Cardiac fibroblast (primary cell): ENCODE measurements around the gene BMP2.

ENCODE experiments used
- DNase-seq, 2 donors: peaks; one replicate each; pipeline versions ENCODE4 v3.0.0 to v3.0.0-alpha.2; 2010; ENCODE audit warnings: low read depth in 2 of 2
- H3K4me3 ChIP-seq, 2 donors: replicated peaks in 1 of 2; 1 replicate in 1 of 2; 2 replicates in 1 of 2; pipeline ENCODE4 v1.5.1; 2011; ENCODE audit warnings: low read depth in 2 of 2, low read length in 2 of 2, mild to moderate bottlenecking in 2 of 2, moderate library complexity in 1 of 2
- TF ChIP-seq, protein P1 (sequence below): IDR thresholded peaks from one replicate; pipeline ENCODE4 v1.5.1; 2011; ENCODE audit warnings: low read depth, mild to moderate bottlenecking, low read length, inconsistent platforms

Gene BMP2

DNA sequence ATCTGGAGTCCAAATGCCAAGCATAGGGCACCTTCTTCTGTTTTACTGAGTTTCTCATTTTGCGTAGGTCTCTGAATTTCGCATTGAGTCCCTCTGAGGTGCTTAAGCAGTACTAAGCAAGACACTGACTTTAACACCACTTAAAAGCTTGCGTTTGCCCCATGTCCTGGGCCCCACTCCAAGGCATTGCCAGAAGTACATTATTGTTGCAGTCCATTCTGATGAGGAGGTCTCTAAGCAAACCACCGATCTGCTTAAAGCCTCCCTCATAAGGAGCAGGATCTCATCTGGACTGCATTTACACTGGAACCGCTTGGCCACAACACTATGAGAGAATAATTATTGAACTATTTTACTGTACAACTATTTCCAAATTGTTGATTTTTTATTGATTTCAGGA is 16.3 kb downstream of the BMP2 start:
- peak in 1 of 2 donors; percentile 17 for DNase-seq
- H3K4me3 ChIP-seq: no peak overlapping the region
- TF ChIP-seq, protein P1, sequence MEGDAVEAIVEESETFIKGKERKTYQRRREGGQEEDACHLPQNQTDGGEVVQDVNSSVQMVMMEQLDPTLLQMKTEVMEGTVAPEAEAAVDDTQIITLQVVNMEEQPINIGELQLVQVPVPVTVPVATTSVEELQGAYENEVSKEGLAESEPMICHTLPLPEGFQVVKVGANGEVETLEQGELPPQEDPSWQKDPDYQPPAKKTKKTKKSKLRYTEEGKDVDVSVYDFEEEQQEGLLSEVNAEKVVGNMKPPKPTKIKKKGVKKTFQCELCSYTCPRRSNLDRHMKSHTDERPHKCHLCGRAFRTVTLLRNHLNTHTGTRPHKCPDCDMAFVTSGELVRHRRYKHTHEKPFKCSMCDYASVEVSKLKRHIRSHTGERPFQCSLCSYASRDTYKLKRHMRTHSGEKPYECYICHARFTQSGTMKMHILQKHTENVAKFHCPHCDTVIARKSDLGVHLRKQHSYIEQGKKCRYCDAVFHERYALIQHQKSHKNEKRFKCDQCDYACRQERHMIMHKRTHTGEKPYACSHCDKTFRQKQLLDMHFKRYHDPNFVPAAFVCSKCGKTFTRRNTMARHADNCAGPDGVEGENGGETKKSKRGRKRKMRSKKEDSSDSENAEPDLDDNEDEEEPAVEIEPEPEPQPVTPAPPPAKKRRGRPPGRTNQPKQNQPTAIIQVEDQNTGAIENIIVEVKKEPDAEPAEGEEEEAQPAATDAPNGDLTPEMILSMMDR: no peak

DNA sequence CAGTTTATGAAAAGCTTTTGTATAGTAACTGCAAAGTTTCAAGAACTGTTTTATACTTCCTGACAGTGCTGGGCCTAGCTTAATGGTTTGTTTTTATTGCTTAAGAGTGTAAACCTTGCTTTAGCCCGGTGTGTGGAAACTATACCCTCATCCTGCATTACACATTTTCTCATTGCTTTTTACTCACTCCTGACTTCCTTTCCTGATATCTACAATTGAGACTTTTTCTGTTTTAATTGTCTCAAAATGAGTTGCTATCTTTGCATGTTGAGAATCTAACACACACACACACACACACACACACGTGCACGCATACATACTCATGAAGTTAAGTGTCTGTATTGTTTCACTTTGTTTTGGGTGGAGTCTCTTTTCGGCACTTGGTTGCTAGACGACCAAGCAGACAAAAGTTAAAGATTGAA is 16.7 kb downstream of the BMP2 start:
- H3K4me3 ChIP-seq: no peak overlapping the region
- TF ChIP-seq, protein P1: no peak
- peak; percentile 21 to 58 for DNase-seq

DNA sequence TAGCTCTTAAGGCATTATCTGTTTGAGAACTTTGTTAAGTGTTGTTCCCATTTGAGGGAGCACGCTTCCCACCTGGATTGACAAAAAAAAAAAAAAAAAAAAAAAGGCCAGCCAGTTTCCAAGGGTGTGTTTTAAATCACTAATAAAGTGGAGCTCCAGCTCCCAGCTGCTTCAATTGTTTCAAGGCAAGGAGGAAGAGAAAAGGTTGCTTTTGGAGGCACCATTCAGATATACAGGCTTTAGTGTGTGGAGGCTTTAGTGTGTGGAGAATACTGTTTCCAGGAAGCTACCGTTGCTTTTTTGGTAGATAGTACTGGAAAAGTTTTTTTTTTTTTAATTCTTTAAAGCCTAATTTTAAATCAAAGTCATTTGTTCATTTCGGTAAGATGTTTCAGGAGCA is 17.3 kb downstream of the BMP2 start:
- TF ChIP-seq, protein P1: no peak
- no peak overlapping the region for H3K4me3 ChIP-seq
- DNase-seq: no peak

DNA sequence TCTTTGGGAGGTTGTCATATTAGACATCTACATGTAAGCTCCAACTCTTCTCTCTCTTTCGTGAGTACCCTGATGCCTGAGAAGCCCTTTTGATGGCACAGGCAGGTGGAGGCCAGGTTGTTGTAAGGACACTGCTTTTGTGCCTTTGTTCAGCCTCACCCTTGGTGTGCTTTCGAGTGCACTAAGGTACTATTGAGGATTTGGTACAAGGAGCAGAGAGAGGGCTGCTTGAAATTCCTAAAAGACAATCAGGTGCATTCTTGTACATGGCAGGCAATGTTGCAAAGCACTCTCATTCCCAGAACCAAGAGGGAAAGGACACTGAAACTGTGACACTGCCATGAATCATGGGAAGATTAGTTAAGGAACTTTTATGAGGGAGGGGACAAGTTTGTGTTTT is 19.1 kb downstream of the BMP2 start:
- no peak for DNase-seq
- no peak overlapping the region for H3K4me3 ChIP-seq
- TF ChIP-seq, protein P1: no peak

DNA sequence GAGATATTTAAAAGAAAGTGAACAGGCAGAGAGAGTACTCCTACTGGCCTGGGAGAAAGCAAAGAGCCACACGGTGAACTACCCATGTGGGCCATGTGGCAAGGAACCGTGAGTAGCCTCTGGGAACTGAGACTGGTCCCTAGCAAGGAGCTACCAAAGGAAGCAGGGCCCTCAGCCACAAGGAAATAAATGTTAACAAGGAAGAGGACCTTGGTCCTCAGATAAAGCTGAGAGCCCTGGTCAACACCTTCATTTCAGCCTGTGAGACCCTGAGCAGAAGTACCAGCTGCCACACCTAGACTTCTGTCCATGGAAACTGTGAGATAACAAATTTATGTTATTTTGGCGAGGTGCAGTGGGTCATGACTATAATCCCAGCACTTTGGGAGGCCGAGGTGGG is 25.3 kb downstream of the BMP2 start:
- no peak overlapping the region for H3K4me3 ChIP-seq
- DNase-seq: no peak
- TF ChIP-seq, protein P1: no peak

DNA sequence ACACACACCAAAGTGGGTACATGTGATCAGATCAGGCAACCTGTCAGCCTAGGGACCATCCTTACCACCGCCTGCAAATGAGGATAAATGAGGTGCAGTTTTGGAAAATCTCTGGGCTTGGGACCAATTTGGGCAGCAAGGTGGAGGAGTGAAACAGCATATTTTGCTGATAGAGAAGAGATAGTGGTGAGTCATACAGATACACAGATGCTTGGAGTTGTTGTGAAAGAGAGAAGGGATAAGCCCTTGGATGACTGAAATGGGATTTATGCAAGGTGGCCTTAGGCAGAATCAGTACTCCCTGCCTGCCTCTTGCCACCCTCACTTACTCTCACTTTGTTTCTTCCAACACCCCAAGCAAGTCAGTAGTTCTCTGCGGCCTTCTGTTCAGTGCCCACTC is 34.7 kb downstream of the BMP2 start:
- H3K4me3 ChIP-seq: no peak overlapping the region
- TF ChIP-seq, protein P1: no peak
- DNase-seq: no peak

DNA sequence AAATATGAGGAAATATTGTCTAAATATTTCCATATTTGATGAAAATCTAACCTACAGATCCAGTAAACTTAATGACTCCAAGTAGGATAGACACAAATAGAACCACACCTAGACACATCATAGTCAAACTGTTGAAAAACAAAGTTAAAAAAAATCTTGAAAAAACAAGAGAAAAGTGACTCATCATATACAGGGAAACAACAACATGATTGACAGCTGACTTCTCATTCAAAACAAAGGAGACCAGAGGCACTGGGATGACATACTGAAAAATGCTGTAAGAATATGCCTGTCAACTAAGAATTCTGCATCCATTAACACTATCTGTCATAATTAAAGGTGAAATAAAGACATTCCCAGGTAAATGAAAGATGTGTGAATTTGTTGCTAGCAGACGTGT is 38.8 kb downstream of the BMP2 start:
- TF ChIP-seq, protein P1: no peak
- no peak overlapping the region for H3K4me3 ChIP-seq
- no peak for DNase-seq
